Endothelial cell of umbilical vein (primary cell): ENCODE data around the gene DDR2.

Source experiments
- CTCF ChIP-seq, 2 donors: IDR thresholded peaks; 1 replicate in 1 of 2; 2 replicates in 1 of 2; pipeline ENCODE4 v1.5.1; 2011; ENCODE audit warnings: low read length in 2 of 2, mild to moderate bottlenecking in 2 of 2, moderate library complexity in 2 of 2, control low read depth in 1 of 2, inconsistent platforms in 1 of 2, low read depth in 1 of 2; ENCODE audit not compliant: insufficient read depth in 1 of 2; ENCODE audit errors: extremely low read depth in 1 of 2
- EZH2 ChIP-seq: IDR thresholded peaks from 2 replicates; pipeline ENCODE4 v1.6.1; 2012; ENCODE audit warnings: borderline replicate concordance, low read depth, mild to moderate bottlenecking, moderate library complexity, low read length, inconsistent platforms; ENCODE audit not compliant: severe bottlenecking
- FOS ChIP-seq: IDR thresholded peaks from 2 replicates; pipeline ENCODE4 v1.6.1; 2011; ENCODE audit warnings: mild to moderate bottlenecking, low read length, moderate library complexity, borderline replicate concordance; ENCODE audit not compliant: insufficient read depth
- POLR2A ChIP-seq: IDR thresholded peaks from 2 replicates; pipeline ENCODE4 v1.6.1; 2012; ENCODE audit warnings: low read depth, mild to moderate bottlenecking, control low read depth, low read length
- POLR2AphosphoS5 ChIP-seq: IDR thresholded peaks from 2 replicates; pipeline ENCODE4 v1.6.1; 2012; ENCODE audit warnings: low read depth, mild to moderate bottlenecking, control low read depth, low read length, moderate library complexity; ENCODE audit not compliant: insufficient read depth
- TF ChIP-seq, protein P1 (sequence below): IDR thresholded peaks from 2 replicates; pipeline ENCODE4 v1.6.1; 2011; ENCODE audit not compliant: insufficient read depth, insufficient read length

- no peak for TF ChIP-seq CTCF (IDR thresholded peaks at IDR 0.05; ENCODE audit: extremely low read depth in 1 of 2, insufficient read depth in 1 of 2, low read depth in 1 of 2, low read length in 2 of 2)
- no peak for TF ChIP-seq FOS
- TF ChIP-seq POLR2A = no peak
- no peak for TF ChIP-seq POLR2AphosphoS5
- TF ChIP-seq EZH2 = no peak
- TF ChIP-seq, protein P1, sequence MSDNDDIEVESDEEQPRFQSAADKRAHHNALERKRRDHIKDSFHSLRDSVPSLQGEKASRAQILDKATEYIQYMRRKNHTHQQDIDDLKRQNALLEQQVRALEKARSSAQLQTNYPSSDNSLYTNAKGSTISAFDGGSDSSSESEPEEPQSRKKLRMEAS = no peak
Observed at GRCh38 chr1:162590686-162591085, 41.6 kb upstream of the DDR2 start.
